Measurements from ENCODE around the gene MRAS. TPM values are rescaled to one million over a fixed set of nuclear protein-coding genes. Genes with fewer than 3 reads are reported as not detected.
A peak's percentile ranks its signal among the peaks of the same experiment; 100 is the strongest.
"Not testable (repeated sequence)": the region's sequence is repeated elsewhere in the genome, so short reads cannot be mapped to it uniquely, and the experiment has no call there.

MRAS gene
- total and polyA plus RNA-seq, 5 donors from 2014 or later = not detected

DNA sequence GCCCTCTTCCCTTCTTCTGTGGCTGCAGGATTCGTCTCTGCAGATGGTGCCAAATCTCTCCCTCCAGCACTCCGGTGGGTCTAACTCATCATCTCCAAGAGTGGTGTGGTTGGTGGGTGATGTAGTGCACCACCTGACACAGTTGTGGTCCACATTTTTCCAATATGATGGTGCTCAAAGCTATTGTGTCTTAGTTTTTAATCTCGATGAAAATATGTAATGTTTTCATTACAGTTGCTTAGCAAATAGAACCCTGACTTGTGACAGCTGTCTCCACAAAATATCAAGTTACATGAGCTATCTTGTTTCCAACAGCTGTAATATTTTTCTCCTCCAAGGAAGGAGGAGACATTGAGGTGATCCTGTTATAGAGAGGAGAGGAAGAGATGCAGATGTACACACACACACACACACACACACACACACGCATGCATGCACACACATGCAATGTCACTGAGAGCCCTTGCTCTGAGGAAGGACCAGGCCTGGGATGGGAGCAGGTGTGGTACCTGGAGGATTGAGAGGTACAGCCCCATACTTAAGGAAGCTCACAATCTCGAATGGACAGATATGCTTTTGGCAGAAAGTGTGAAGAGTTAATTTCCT, 70.3 kb downstream of the MRAS start:
- H3K9me3 Mint-ChIP-seq = no peaks in the 10 kb centered on the region
- no peak overlapping the region for H3K4me3 Mint-ChIP-seq
- DNase-seq (no peak), ATAC-seq (ENCODE audit: low read depth in 2 of 2) (no peak)
- H3K36me3 Mint-ChIP-seq = no peaks in the 10 kb centered on the region
- H3K27me3 Mint-ChIP-seq = peaks cover 18% of the 10 kb centered on the region
- no peaks in the 10 kb centered on the region for H3K4me1 ChIP-seq (ENCODE audit: control insufficient read depth, insufficient read depth, low read length, poor library complexity, severe bottlenecking)
- no peak overlapping the region for H3K4me3 ChIP-seq (ENCODE audit: low read depth, low read length)
- H3K27ac Mint-ChIP-seq = no peak overlapping the region
- no peaks in the 10 kb centered on the region for H3K36me3 ChIP-seq (ENCODE audit: control insufficient read depth, insufficient read depth, low read length)
- H3K4me1 Mint-ChIP-seq = no peaks in the 10 kb centered on the region
- no peaks in the 10 kb centered on the region for H3K9me3 ChIP-seq (ENCODE audit: control insufficient read depth in 2 of 2, low read length in 2 of 2)
- H3K27ac ChIP-seq (ENCODE audit: insufficient read depth, low read length, poor library complexity, severe bottlenecking) = no peak overlapping the region
- peaks cover 5% of the 10 kb centered on the region for H3K27me3 ChIP-seq (ENCODE audit: control insufficient read depth, insufficient read depth, low read length)

- Mint-ChIP-seq H3K4me3 (no peak overlapping the region), H3K9me3 (no peaks in the 10 kb centered on the region), H3K27ac (no peak overlapping the region), H3K27me3 (peaks cover 15% of the 10 kb centered on the region), H3K36me3 (no peaks in the 10 kb centered on the region), H3K4me1 (no peaks in the 10 kb centered on the region)
- Histone ChIP-seq H3K36me3 (ENCODE audit: control insufficient read depth, insufficient read depth, low read length) (no peaks in the 10 kb centered on the region), H3K4me3 (ENCODE audit: low read depth, low read length) (no peak overlapping the region), H3K4me1 (ENCODE audit: control insufficient read depth, insufficient read depth, low read length, poor library complexity, severe bottlenecking) (no peaks in the 10 kb centered on the region), H3K9me3 (ENCODE audit: control insufficient read depth in 2 of 2, low read length in 2 of 2) (no peaks in the 10 kb centered on the region), H3K27ac (ENCODE audit: insufficient read depth, low read length, poor library complexity, severe bottlenecking) (no peak overlapping the region), H3K27me3 (ENCODE audit: control insufficient read depth, insufficient read depth, low read length) (no peaks in the 10 kb centered on the region)
- no peak for ATAC-seq (ENCODE audit: low read depth in 2 of 2)
- no peak for DNase-seq
Observed at GRCh38 chr3:138423316-138423715, 74.9 kb downstream of the MRAS start.

- Histone ChIP-seq H3K27ac (ENCODE audit: insufficient read depth, low read length, poor library complexity, severe bottlenecking) (no peak overlapping the region), H3K27me3 (ENCODE audit: control insufficient read depth, insufficient read depth, low read length) (no peaks in the 10 kb centered on the region), H3K4me3 (ENCODE audit: low read depth, low read length) (no peak overlapping the region), H3K9me3 (ENCODE audit: control insufficient read depth in 2 of 2, low read length in 2 of 2) (no peaks in the 10 kb centered on the region), H3K4me1 (ENCODE audit: control insufficient read depth, insufficient read depth, low read length, poor library complexity, severe bottlenecking) (no peaks in the 10 kb centered on the region), H3K36me3 (ENCODE audit: control insufficient read depth, insufficient read depth, low read length) (no peaks in the 10 kb centered on the region)
- Mint-ChIP-seq H3K27me3 (peaks cover 20% of the 10 kb centered on the region), H3K36me3 (no peaks in the 10 kb centered on the region), H3K9me3 (no peaks in the 10 kb centered on the region), H3K4me1 (no peaks in the 10 kb centered on the region), H3K27ac (no peak overlapping the region), H3K4me3 (no peak overlapping the region)
- DNase-seq (no peak), ATAC-seq (ENCODE audit: low read depth in 2 of 2) (no peak)
Observed at GRCh38 chr3:138424323-138424722, 75.9 kb downstream of the MRAS start.

- no peaks in the 10 kb centered on the region for H3K27me3 ChIP-seq (ENCODE audit: control insufficient read depth, insufficient read depth, low read length)
- Mint-ChIP-seq H3K27ac (no peak overlapping the region), H3K4me3 (no peak overlapping the region), H3K27me3 (peaks cover 18% of the 10 kb centered on the region), H3K36me3 (no peaks in the 10 kb centered on the region), H3K9me3 (no peaks in the 10 kb centered on the region), H3K4me1 (no peaks in the 10 kb centered on the region)
- ATAC-seq (ENCODE audit: low read depth in 2 of 2) = no peak
- H3K9me3 ChIP-seq (ENCODE audit: control insufficient read depth in 2 of 2, low read length in 2 of 2) = no peaks in the 10 kb centered on the region
- H3K27ac ChIP-seq (ENCODE audit: insufficient read depth, low read length, poor library complexity, severe bottlenecking) = no peak overlapping the region
- H3K4me3 ChIP-seq (ENCODE audit: low read depth, low read length) = no peak overlapping the region
- no peak for DNase-seq
- no peaks in the 10 kb centered on the region for H3K36me3 ChIP-seq (ENCODE audit: control insufficient read depth, insufficient read depth, low read length)
- H3K4me1 ChIP-seq (ENCODE audit: control insufficient read depth, insufficient read depth, low read length, poor library complexity, severe bottlenecking) = no peaks in the 10 kb centered on the region
Observed at GRCh38 chr3:138426211-138426610, 77.8 kb downstream of the MRAS start.

DNA sequence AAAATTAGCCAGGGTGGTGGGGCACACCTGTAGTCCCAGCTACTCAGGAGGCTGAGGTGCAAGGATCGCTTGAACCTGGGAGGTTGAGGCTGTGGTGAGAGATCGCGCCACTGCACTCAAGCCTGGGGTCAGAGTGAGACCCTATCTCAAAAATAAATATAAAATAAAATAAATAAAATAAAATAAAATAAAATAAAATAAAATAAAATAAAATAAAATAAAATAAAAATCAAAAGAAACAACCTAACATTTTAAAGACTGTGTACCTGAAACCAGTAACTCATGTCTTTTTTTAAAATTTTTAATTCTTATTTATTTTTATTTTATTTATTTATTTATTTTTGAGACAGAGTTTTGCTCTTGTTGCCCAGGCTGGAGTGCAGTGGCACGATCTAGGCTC, 78.4 kb downstream of the MRAS start:
- not testable (repeated sequence) for DNase-seq; ATAC-seq (ENCODE audit: low read depth in 2 of 2); H3K4me3 ChIP-seq (ENCODE audit: low read depth, low read length); H3K27ac ChIP-seq (ENCODE audit: insufficient read depth, low read length, poor library complexity, severe bottlenecking); H3K36me3 ChIP-seq (ENCODE audit: control insufficient read depth, insufficient read depth, low read length); H3K9me3 ChIP-seq (ENCODE audit: control insufficient read depth in 2 of 2, low read length in 2 of 2); H3K9me3 Mint-ChIP-seq; H3K36me3 Mint-ChIP-seq; H3K27me3 ChIP-seq (ENCODE audit: control insufficient read depth, insufficient read depth, low read length); H3K4me1 ChIP-seq (ENCODE audit: control insufficient read depth, insufficient read depth, low read length, poor library complexity, severe bottlenecking); H3K27ac Mint-ChIP-seq; H3K4me1 Mint-ChIP-seq; H3K4me3 Mint-ChIP-seq
- H3K27me3 Mint-ChIP-seq = peaks cover 18% of the 10 kb centered on the region

GRCh38 chr3:138429665-138430064, 81.3 kb downstream of the MRAS start:
- no peak overlapping the region for H3K27ac Mint-ChIP-seq
- H3K9me3 Mint-ChIP-seq = peaks cover 0 to 2% (median 0%) of the 10 kb centered on the region in 7 donors
- H3K36me3 ChIP-seq (ENCODE audit: control insufficient read depth, insufficient read depth, low read length) = no peaks in the 10 kb centered on the region
- ATAC-seq (ENCODE audit: low read depth in 2 of 2) = no peak
- H3K27me3 ChIP-seq (ENCODE audit: control insufficient read depth, insufficient read depth, low read length) = peaks cover 3% of the 10 kb centered on the region
- H3K27me3 Mint-ChIP-seq = peaks cover 42% of the 10 kb centered on the region
- no peak for DNase-seq
- no peaks in the 10 kb centered on the region for H3K36me3 Mint-ChIP-seq
- H3K27ac ChIP-seq (ENCODE audit: insufficient read depth, low read length, poor library complexity, severe bottlenecking) = no peak overlapping the region
- H3K4me1 Mint-ChIP-seq = peaks cover 0 to 10% (median 5%) of the 10 kb centered on the region in 4 donors
- no peak overlapping the region for H3K4me3 ChIP-seq (ENCODE audit: low read depth, low read length)
- H3K9me3 ChIP-seq (ENCODE audit: control insufficient read depth in 2 of 2, low read length in 2 of 2) = no peaks in the 10 kb centered on the region
- H3K4me3 Mint-ChIP-seq = no peak overlapping the region
- H3K4me1 ChIP-seq (ENCODE audit: control insufficient read depth, insufficient read depth, low read length, poor library complexity, severe bottlenecking) = peaks cover 2% of the 10 kb centered on the region

GRCh38 chr3:138432576-138433240, 84.3 kb downstream of the MRAS start:
- Histone ChIP-seq H3K27me3 (ENCODE audit: control insufficient read depth, insufficient read depth, low read length) (peaks cover 10% of the 10 kb centered on the region), H3K4me3 (ENCODE audit: low read depth, low read length) (no peak overlapping the region), H3K36me3 (ENCODE audit: control insufficient read depth, insufficient read depth, low read length) (no peaks in the 10 kb centered on the region), H3K9me3 (ENCODE audit: control insufficient read depth in 2 of 2, low read length in 2 of 2) (no peaks in the 10 kb centered on the region), H3K4me1 (ENCODE audit: control insufficient read depth, insufficient read depth, low read length, poor library complexity, severe bottlenecking) (peaks cover 9% of the 10 kb centered on the region), H3K27ac (ENCODE audit: insufficient read depth, low read length, poor library complexity, severe bottlenecking) (no peak overlapping the region)
- ATAC-seq (ENCODE audit: low read depth in 2 of 2) (no peak), DNase-seq (no peak)
- Mint-ChIP-seq H3K4me3 (peak overlapping the region in 1 of 4 donors; percentile 51), H3K4me1 (peaks cover 0 to 18% (median 10%) of the 10 kb centered on the region in 4 donors), H3K9me3 (peaks cover 0 to 2% (median 0%) of the 10 kb centered on the region in 7 donors), H3K27ac (no peak overlapping the region), H3K36me3 (no peaks in the 10 kb centered on the region), H3K27me3 (peaks cover 59% of the 10 kb centered on the region)

- Mint-ChIP-seq H3K27me3 (peaks cover 64% of the 10 kb centered on the region), H3K4me3 (peak overlapping the region in 3 of 4 donors; percentile 50 to 77 (median 52))
- ATAC-seq (ENCODE audit: low read depth in 2 of 2) = no peak
Observed at GRCh38 chr3:138433892-138434275, 85.5 kb downstream of the MRAS start.

More at GRCh38 chr3:138433892-138434275, 85.5 kb downstream of the MRAS start:
- no peak for DNase-seq
- H3K36me3 Mint-ChIP-seq = no peaks in the 10 kb centered on the region
- Histone ChIP-seq H3K4me1 (ENCODE audit: control insufficient read depth, insufficient read depth, low read length, poor library complexity, severe bottlenecking) (peaks cover 9% of the 10 kb centered on the region), H3K27ac (ENCODE audit: insufficient read depth, low read length, poor library complexity, severe bottlenecking) (no peak overlapping the region), H3K9me3 (ENCODE audit: control insufficient read depth in 2 of 2, low read length in 2 of 2) (no peaks in the 10 kb centered on the region), H3K27me3 (ENCODE audit: control insufficient read depth, insufficient read depth, low read length) (peaks cover 10% of the 10 kb centered on the region), H3K36me3 (ENCODE audit: control insufficient read depth, insufficient read depth, low read length) (no peaks in the 10 kb centered on the region), H3K4me3 (ENCODE audit: low read depth, low read length) (no peak overlapping the region)
- H3K4me1 Mint-ChIP-seq = peaks cover 0 to 18% (median 10%) of the 10 kb centered on the region in 4 donors
- peaks cover 0 to 2% (median 0%) of the 10 kb centered on the region in 7 donors for H3K9me3 Mint-ChIP-seq
- no peak overlapping the region for H3K27ac Mint-ChIP-seq

Measured in CD4-positive, CD25-positive, alpha-beta regulatory T cell (primary cell).